Medulla oblongata (tissue), 1 donor: Measurements from ENCODE around the gene PDCD1LG2.
A peak's percentile ranks its signal among the peaks of the same experiment; 100 is the strongest.
"Not testable (repeated sequence)": the region's sequence is repeated elsewhere in the genome, so short reads cannot be mapped to it uniquely, and the experiment has no call there.

ENCODE experiments used
- DNase-seq: peaks from one replicate; pipeline ENCODE4 v3.0.0-alpha.2; 2015; ENCODE audit errors: extremely low spot score

The PDCD1LG2 gene

DNA sequence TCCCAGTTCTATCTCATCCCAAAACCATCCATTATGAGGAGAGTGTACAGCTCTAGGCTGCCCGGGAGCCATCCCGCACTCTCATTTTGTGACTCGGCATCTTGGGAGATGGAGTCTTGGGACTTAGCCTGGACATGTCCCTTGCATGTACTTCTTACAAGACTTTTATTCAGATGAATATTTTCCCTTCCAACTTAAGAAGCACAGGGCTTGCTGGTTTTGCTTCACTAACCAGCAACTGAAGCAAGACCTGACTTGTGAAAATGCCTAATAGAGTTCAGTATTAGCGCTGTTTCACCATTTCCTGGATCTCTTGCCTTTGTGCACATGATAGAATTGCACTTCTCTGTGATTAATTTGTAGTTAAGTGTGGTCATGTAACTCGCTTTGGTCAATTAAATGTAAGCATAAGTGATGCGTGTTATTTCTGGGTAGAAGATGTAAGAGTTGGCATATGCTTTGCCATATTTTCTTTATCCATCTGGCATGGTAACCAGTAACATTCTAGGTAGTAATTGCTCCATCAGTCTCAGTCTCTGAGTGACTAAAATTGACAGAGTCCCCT, 55.8 kb downstream of the PDCD1LG2 start:
- no peak for DNase-seq

DNA sequence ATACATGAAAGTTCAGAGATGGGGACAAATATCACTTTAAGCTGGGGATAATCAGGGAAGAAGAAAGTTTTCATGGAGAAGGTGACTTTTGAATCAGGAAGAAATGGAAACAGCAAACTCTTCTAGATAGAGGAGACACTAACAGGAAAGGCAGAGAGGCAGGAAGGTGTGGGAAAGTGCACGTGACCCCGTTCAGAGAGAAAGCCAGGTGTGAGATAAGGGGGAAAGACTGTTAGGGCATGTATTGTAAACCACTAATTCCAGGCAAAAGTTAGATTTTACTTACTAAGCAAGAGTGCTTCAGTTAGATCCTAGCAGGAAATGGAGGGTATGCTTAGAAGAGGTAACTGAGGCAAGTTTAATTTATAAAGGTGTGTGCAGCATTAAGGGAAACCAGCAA, 58.5 kb downstream of the PDCD1LG2 start:
- no peak for DNase-seq

DNA sequence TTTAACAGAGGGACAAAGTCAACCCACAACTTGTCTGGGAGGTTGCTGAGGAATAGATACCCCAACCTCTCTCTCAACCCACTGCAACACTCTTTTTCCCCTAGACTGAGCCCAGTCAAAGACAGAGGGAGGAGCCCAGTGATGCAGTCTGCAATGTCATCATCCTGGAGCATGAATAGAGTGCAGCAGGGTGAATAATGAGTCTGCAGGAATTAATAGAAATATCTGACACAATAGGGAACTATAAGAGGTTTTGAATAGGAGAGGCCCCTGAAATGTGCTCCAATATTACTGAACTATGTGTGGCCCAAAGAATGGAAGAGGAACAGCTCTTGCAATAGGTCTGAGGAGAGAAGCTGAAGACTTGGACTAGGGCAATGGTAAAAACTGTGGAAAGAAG, 59.1 kb downstream of the PDCD1LG2 start:
- no peak for DNase-seq

DNA sequence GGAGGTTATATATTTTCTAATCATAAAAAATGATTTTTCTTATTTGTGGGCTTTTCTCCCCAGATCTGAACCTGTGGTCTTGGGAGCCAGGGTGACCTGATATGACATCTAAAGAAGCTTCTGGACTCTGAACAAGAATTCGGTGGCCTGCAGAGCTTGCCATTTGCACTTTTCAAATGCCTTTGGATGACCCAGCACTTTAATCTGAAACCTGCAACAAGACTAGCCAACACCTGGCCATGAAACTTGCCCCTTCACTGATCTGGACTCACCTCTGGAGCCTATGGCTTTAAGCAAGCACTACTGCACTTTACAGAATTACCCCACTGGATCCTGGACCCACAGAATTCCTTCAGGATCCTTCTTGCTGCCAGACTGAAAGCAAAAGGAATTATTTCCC, 59.6 kb downstream of the PDCD1LG2 start:
- DNase-seq: no peak

DNA sequence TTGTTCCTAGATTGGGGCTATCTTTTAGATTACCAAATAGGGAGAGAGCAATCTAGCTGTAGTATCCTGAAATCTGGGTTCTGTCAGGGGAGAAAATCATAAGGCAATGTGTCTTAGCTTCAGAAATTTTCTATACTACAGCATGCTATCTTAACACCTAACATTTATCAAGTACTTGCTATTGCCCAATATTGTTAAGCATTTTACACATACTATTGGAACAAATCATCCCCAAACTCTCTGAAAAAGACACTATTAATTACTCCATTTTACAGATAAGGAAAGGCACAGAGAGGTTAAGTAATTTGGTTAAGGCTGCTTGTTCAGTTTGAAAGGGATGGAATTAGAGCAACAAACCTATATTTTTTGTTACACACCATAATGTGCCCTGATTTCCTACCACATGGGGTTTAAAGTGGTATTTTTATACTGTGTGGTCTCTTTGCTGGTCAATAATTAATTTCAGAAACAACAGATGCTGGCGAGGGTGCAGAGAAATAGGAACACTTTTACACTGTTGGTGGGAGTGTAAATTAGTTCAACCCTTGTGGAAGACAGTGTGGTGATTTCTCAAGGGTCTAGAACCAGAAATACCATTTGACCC, 61.4 kb downstream of the PDCD1LG2 start:
- no peak for DNase-seq

DNA sequence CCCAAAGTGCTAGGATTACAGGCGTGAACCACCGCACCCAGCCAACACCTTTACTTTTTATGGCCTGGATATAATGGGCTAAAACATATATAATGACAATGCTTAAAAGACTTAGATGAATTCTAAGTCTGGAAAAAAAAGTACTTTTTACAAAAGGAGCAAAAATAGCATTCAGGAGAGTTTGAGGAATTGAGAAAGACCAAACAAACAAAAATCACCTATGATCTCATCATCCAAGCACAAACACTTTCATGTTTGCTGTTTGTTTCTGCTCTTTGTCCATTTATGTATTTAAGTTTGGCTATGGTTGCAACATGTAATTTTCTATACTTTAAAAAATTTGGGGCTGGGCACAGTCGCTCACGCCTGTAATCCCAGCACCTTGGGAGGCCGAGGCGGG, 63.8 kb downstream of the PDCD1LG2 start:
- no peak for DNase-seq

DNA sequence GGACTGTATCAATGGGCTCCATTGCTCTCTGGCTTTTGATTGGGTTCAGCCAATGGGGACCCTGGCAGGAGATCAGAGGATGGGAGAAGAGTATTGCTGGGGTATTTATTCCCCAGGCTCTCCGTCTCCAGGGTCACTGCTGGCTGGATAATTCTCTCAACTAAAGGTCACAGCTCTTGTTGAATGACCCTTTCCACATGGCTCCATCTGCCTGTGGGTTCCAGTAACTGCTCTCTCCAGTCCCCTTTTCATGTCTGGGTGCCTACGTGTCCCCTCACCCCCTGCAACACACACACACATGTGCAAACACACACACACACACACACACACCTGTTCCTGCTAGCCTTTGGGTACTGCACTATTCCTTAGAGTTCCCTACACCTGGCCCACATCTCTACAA, 64.7 kb downstream of the PDCD1LG2 start:
- no peak for DNase-seq

DNA sequence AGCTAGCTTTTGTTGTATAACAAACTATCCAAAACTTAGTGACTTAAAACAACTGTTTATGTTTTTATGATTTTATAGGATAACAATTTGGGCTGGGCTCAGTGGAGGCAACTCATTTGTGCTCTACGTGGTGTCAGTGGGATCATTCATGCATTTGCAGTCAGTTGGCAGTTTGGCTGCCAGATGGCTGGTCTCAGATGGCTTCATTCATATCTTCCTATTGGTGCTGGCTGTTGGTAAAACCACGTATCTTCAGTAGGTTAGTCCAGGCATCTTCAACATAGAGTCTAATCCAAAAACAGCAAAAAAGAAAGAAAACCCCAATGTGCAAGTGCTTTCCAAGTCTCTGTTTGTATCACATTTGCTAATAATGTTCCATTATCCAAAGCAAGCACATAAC, 66.9 kb downstream of the PDCD1LG2 start:
- no peak for DNase-seq

DNA sequence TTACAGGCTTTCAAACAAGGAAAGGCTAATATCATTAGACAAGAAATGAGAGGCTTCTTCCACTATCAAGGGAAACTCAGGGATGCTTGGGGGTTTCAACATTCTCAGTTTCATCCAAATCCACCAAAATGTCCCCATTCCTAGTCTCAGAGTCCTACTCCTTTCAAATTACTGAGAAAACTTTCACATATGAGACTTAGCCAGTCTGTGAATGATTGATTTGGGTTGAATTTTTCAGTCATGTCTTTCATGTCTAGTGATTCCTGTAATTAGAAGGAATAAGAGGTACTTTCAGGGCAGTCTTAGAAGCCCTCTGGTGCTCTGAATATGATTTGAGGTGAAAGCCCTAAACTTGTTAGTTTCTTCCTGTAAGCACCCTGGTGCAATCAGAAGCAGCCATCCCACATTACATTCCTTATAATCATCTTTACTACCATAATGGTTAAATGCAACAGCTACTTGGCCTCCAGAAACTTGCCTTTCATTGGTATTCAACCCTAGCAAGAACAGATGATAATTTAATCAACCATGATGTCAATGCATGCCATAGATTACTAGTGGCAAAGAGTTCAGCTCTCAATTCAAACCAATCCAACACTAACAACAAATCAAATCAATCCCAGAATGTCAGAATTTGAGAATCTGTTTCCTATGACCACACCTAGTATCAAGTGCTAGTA, 67.8 kb downstream of the PDCD1LG2 start:
- DNase-seq: no peak

DNA sequence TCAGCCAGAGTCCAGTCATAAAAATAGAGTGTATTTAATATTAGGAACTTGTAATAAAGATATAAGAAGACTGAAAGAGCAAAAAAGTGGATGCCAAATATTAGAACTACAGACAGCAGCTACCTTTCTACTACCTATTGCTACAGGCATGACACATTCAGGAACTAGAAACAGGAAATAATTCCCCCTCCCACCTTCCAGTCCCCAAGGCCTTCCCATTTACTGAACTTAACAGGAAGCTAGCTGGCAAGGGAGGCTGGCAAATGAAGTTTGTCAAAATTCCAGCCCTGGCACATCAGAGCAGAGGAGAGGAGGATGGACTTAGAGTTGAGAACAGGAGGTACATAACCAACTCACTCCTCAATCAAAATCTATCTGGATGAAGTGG, 68.4 kb downstream of the PDCD1LG2 start:
- no peak for DNase-seq

DNA sequence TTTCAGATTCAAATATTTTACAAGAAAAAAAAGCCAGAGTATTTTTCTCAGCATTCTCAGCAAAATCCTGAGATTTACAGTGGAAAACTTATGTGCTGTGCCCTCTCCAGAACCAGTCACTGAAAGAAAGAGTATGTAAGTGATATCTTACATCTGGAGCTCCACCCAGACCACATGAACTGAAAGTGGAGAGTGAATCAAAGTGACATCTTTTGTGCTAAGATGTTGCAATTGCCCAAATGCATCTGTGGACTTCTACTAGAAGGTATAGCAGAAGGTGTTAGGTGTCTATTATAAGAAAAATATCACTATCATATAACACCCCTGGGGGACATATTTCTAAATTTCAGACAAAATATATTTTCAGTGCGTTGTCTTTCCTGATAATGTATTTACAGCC, 69.5 kb downstream of the PDCD1LG2 start:
- DNase-seq: no peak

DNA sequence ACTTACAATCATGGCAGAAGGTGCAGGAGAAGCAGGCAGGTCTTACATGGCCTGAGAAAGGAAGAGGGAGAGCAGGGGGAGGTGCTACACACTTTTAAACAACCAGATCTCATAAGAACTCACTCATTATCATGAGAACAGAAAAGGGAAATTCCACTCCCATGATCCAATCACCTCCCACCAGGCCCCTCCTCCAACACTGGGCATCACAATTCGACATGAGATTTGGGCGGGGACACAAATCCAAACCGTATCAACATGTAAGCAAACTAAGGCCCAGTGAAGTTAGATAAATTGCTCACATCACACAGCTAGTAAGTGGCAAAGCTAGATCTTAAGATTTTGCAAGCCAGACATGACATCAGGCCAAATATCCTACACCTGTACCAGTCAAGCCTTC, 70.3 kb downstream of the PDCD1LG2 start:
- DNase-seq: no peak

DNA sequence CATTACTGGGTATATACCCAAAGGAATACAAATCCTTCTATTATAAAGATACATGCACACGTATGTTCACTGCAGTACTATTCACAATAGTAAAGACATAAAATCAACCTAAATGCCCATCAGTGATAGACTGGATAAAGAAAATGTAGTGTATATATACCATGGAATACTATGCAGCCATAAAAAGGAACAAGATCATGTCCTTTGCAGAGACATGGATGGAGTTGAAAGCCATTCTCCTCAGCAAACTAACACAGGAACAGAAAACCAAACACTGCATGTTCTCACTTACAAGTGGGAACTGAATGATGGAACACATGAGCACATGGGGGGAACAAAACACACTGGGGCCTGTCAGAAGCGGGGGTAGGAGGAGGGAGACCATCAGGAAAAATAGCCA, 71.4 kb downstream of the PDCD1LG2 start:
- not testable (repeated sequence) for DNase-seq

DNA sequence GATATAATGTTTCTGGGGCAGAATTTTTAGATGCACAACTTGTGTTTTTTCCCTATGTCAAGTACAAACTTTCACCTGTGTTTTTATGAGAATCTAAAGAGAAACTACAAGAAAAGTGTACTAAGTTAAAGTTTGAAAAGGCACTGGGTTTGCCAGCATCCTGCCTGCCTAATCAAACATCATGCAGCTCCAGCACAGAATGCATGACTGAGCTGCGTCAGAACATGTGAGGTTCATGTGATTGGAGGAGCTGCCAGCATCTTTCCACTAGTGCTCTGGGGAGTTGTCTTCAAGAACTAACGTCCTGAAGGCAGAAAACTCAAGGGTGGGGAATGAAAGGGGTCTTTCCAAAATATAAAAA, 72.5 kb downstream of the PDCD1LG2 start:
- DNase-seq: peak; percentile 71

DNA sequence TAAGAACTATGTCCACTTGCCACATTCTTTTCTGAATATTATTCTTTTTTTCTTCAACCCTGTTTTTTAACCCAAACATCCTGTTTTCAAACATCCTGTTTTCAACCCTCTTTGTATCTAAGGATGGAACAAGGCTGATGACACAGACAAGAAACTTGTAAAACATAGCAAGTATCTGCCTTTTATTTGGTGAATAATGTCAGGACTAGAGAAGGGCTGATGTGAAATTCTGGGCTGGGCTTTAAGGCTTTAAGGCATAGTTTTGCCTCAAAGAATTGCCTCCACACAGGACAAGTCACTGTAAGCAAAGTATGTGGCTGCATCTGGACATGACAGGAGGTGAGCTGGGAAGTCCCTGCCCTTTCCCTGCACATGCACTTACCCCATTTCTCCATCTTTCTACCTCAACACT, 76.1 kb downstream of the PDCD1LG2 start:
- no peak for DNase-seq

DNA sequence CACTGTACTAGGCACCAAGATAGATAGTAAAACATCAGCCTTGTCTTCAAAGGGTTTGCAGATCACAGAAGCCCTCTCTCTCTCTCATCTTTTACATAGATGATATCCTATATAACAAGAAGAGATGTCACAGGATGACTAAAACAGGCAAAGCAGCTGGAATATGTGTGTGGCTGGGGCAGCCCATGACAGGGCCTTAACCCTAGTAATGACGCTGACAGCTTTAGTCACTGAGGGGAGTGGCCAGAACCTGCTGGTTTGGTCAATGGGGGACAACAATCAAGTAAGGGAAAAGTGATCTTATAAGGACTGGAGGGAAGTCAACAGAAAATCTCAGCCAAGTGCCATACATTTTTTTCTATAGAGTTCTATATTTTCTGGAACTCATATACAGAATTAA, 76.7 kb downstream of the PDCD1LG2 start:
- DNase-seq: no peak

DNA sequence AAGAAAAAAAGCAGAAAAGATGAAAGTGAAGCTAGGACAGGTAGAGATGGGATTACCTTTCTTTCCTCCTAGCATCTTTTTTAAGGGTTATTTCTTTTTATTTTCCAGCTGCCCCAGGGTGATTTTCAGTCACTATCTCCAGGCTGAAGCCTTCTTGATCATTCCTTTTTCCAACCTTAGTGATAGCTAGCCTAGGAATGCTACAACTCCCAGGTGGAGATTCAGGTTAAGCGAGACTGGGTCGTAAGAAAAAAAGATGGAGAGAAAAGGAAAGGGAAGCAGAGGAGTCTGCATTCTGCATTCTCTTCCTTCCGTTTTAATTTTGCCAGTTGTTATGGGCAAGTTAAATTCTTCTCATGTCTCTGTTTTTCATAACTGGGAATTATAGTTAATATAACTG, 81.9 kb downstream of the PDCD1LG2 start:
- DNase-seq: no peak

DNA sequence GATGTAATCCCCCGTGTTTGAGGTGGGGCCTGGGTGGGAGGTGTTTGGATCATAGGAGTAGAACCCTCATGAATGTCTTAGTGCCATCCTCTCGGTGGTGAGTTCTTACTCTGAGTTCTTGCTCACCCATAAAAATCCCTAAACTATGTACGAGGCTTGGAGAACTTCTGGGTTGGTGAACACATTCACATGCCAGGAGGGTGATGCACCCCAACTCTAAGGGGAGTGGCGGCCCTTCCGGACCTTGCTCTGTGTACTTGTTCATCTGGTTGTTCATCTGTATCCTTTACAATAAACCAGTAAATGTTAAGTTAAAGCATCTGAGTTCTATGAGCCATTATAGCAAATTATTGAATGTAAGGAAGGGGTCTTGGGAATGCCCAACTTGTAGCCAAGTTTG, 82.6 kb downstream of the PDCD1LG2 start:
- no peak for DNase-seq

DNA sequence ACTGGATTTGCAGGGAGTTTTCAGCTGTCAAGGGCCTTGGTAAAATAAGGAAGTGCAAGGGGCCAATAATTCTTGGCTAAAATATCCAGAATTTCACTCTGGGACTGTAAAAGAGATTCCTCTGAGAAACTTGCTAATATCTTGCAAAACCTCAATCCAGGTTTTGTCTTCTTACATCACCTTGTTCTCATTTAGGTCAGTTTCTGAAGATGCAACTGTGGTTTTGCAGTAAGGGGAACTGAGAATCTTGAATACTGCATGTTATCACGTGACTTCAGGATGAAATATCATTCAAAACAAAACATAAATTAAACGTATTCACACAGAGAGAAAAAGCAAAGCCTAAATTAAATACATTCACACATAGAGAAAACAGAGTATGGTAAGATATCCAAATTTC, 83.6 kb downstream of the PDCD1LG2 start:
- DNase-seq: no peak

DNA sequence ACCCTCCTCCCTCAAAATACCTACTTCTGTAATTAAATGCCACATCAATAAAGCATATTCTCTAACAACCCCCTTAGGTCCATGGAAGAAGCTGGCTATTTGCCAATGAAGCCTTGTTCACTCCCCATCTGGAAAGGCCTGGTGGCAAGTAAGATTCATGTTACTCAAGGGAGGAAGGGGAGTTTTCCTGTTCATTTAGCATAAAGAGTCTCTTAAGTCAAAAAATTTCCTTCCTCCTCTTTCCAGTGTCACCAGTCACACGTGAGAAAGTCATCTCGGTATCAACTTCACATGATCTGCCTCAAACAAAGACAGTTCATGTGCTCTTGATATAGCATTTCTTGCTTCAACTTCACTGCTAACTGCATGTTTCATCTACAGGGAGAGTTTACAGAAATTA, 85.8 kb downstream of the PDCD1LG2 start:
- no peak for DNase-seq

DNA sequence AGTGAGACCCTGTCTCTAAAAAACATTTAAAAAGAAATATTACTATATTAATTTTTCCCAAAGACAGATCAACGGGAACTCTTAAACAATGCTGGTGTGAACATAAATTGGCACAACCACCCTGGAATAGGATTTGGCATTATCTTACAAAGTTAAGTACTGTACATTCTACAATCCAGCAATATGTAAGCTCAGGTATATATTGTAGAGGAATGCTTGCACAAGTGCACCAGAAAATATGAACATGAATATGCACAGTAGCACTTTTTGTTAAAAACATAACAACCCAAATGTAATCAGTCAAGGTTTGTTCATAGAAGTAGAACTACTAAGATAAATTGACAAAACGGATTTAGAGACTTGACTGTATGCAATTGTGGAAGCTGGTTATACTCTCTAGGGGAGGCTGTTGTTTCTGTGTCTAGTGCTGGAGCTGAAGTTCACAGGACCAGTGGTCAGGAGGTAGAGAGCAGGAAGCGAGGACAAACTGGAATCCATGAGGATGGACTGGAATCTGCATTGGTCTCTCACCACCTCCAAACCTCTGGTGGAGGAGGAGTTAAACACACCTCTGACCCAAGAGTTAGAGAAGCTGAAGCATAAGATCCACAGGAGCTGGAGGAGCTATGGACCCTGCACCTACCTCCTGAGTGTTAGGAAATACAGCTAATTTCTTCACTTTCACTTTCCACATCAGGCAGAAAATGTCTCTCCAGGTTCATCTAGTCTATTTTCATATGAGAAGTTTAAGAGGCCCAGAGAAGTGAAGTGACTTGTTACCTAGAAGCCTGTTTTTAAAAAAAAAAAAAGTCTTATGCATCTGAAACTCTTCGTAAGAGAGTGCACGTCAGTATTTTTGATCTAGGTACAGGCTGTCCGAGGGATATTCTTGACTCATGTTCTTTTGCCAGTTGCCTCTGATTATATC, 98.2 kb downstream of the PDCD1LG2 start:
- peak; percentile 51 for DNase-seq

DNA sequence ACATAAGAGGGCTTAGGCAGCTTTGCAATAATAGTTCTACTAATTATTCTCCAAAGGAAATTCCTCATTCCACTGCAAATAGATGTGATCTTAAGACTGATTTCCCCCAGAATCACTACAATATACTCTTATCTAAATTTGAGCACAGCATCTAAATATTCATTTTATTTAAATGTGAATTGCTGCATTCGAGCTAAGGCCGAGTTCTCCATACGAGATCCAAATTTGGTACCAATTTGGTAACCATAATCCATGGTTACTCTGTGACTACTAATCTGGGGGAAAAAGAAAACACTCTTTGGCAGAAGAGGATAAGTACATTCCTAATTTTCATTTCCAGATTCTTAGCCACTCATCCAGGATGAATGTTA, 98.9 kb downstream of the PDCD1LG2 start:
- no peak for DNase-seq

DNA sequence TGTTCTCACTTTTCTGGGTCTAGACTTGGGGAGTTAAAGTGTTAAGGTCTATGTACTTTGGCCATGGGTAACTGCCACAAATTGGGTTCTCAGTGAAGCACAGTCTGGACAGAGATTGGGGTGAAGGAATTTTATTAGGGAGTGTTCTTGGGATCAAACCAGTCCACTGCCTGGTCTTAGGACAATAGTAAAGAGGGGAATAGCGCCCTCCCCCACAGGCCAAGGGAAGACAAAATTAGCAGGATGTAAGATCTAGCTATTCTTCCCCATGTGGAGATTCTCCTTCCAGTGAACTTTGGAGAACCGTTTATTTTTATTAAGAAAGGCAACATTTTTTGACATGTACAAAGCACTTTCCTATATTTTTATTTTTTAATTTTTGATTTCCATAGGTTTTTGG, 100.2 kb downstream of the PDCD1LG2 start:
- DNase-seq: no peak
